Measurements from ENCODE around the gene TIAL1.

DNA sequence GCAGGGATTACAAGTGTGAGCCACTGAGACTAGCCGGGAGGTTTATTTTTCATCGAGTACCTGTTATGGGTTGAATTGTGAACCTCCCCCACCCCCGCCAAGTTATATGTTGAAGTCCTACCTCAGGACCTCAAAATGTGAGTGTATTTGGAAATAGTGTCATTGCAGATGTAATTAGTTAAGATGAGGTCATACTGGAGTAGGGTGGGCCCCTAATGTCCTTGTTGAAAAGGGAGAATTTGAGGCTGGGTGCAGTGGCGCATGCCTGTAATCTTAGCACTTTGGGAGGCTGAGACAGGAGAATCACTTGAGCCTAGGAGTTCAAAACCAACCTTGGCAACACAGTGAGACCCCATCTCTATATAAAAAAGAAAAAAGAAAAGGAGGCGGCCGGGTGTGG lies 43.6 kb upstream of the TIAL1 start:
- no peak for TF ChIP-seq PATZ1 (CRISPR knock-in tag; IDR thresholded peaks at IDR 0.05; ENCODE audit: borderline replicate concordance)
- no peak for TF ChIP-seq OSR1 (CRISPR knock-in tag; IDR thresholded peaks at IDR 0.05)

All from SK-N-SH treated with all-trans-retinoic acid at 6 μM for 48 hours (cell line).